ENCODE results near the gene CD244.
"Not testable (repeated sequence)": the region's sequence is repeated elsewhere in the genome, so short reads cannot be mapped to it uniquely, and the experiment has no call there.

Gene CD244

GRCh38 chr1:160877221-160877620 is 14.5 kb upstream of the CD244 start:
- no peak for DNase-seq

- no peak for DNase-seq
Measured at GRCh38 chr1:160876311-160876710, 13.6 kb upstream of the CD244 start.

- DNase-seq: not testable (repeated sequence)
Measured at GRCh38 chr1:160875591-160875990, 12.9 kb upstream of the CD244 start.

GRCh38 chr1:160874935-160875334 is 12.2 kb upstream of the CD244 start:
- no peak for DNase-seq

GRCh38 chr1:160868141-160868540 is 5.5 kb upstream of the CD244 start:
- no peak for DNase-seq

- DNase-seq: not testable (repeated sequence)
Measured at GRCh38 chr1:160867651-160868050, 5.0 kb upstream of the CD244 start.

- no peak for DNase-seq
Measured at GRCh38 chr1:160866695-160867260, 4.1 kb upstream of the CD244 start.

- DNase-seq: no peak
Measured at GRCh38 chr1:160866001-160866694, 3.5 kb upstream of the CD244 start.

GRCh38 chr1:160865337-160865736 is 2.6 kb upstream of the CD244 start:
- no peak for DNase-seq

GRCh38 chr1:160864173-160864572 is 1.5 kb upstream of the CD244 start:
- DNase-seq: no peak

GRCh38 chr1:160863774-160864131 is 1.1 kb upstream of the CD244 start:
- no peak for DNase-seq

GRCh38 chr1:160863061-160863773 is 530 bp upstream of the CD244 start:
- DNase-seq: no peak

- no peak for DNase-seq
Measured at GRCh38 chr1:160860840-160861505, 1.7 kb downstream of the CD244 start.

GRCh38 chr1:160859166-160859565 is 3.5 kb downstream of the CD244 start:
- no peak for DNase-seq

- no peak for DNase-seq
Measured at GRCh38 chr1:160858507-160858906, 4.2 kb downstream of the CD244 start.

- no peak for DNase-seq
Measured at GRCh38 chr1:160858097-160858496, 4.6 kb downstream of the CD244 start.

GRCh38 chr1:160855181-160855981 is 7.3 kb downstream of the CD244 start:
- no peak for DNase-seq

GRCh38 chr1:160853754-160854153 is 8.9 kb downstream of the CD244 start:
- DNase-seq: no peak

GRCh38 chr1:160853014-160853413 is 9.7 kb downstream of the CD244 start:
- DNase-seq: no peak

GRCh38 chr1:160850993-160851392 is 11.7 kb downstream of the CD244 start:
- DNase-seq: no peak

- no peak for DNase-seq
Measured at GRCh38 chr1:160850541-160850940, 12.1 kb downstream of the CD244 start.

GRCh38 chr1:160846281-160846680 is 16.4 kb downstream of the CD244 start:
- no peak for DNase-seq

Data from activated CD4-positive, alpha-beta T cell treated with anti-CD3 and anti-CD28 coated beads for 1 hour (primary cell).